HG03108 (cell line): ENCODE data around the gene GLRB.
"Not testable (repeated sequence)": the region's sequence is repeated elsewhere in the genome, so short reads cannot be mapped to it uniquely, and the experiment has no call there.

Experiments
- ATAC-seq: cut with Tn5 transposase; IDR thresholded peaks from one replicate; pipeline ENCODE4 v1.9.1; 2021; ENCODE audit warnings: moderate library complexity; ENCODE audit not compliant: unreplicated experiment

The GLRB gene

GRCh38 chr4:157075811-157076577, at the start of gene GLRB:
Gene GLRB, plus strand, starts transcription at chr4:157076150. Its CDS starts 1,875 bp downstream, at chr4:157078025.
- no peak for ATAC-seq

- no peak for ATAC-seq
Measured at GRCh38 chr4:157035471-157035870, 40.5 kb upstream of the GLRB start.

DNA sequence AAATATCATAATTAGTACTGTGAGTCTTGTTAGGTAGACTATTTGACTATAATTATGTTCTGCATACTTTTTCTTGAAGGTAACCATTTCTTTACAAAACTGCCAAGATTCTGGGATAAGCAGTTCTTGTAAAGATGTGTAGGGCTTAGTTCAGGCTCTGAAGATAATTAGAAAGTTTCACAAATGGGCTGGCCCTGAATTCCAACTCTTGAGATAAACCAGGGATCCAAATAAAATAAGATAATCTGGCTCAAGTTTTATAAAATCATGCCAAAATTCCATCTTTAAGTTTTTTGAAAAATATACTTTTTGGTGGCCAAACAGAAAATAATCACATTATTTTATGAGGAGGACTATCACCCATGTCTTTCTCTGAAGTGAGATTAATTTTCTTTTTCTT, 35.5 kb upstream of the GLRB start:
- ATAC-seq = no peak

GRCh38 chr4:157043131-157043530, 32.8 kb upstream of the GLRB start:
- no peak for ATAC-seq

- ATAC-seq = no peak
Measured at GRCh38 chr4:157045507-157046127, 30.3 kb upstream of the GLRB start.

DNA sequence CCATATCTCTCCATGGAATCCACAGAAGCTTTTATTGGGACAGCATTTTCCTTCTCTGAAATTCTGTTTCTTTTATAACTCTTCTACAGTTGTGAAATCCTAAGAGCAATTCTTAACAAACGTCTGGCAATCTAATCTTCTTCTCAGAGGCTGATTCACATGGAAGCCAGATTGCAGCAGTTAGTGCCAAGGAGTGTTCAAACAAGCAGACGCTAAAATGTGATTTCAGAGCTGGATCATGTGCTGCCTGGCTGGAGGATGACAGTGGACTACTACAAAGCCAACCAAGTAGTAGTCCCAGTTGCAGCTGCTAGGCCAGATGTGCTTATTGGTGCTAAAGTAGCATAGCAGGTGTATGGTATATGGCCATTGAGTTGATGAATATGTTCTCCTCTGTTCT, 27.7 kb upstream of the GLRB start:
- ATAC-seq = no peak

- ATAC-seq = no peak
Measured at GRCh38 chr4:157050561-157050960, 25.4 kb upstream of the GLRB start.

- ATAC-seq = no peak
Measured at GRCh38 chr4:157052429-157053040, 23.4 kb upstream of the GLRB start.

- no peak for ATAC-seq
Measured at GRCh38 chr4:157057218-157057617, 18.7 kb upstream of the GLRB start.

GRCh38 chr4:157058899-157059298, 17.1 kb upstream of the GLRB start:
- not testable (repeated sequence) for ATAC-seq

DNA sequence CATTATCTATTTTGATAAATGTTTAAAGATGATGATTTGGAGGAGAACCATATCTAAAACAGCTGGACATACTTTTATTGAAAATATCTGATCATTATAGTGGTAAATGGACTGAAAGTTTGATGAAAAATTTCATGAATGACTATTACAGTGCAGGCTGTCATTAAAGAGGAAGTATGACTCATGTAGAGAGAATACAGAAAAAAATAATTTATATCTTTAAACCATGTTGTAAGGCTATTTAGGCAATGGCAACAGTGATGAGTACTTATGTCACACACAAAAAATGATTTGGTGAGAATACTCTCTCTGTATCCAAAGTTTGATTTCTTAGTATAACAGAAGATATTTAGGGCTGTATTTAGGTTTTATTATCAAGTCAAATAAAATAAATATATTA, 3.9 kb upstream of the GLRB start:
- no peak for ATAC-seq

DNA sequence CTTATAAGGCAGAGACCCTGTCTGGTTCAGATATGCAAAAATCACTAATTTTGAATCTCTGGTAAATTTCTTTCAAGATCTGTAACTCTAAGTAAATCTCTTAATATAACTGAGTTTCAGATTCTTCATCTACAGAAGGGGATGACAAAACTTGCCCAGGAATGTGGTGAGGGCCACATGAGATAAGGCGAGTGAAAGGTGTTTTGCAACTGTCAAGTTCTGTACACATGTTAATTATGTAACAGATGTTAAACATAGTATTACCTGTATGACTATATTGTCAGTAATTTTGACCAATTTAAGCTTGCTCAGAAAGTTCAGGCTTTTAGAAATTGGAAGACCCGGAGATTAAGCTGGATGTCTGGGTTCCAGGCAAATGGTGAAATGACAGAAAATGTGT, 549 bp upstream of the GLRB start:
- no peak for ATAC-seq

DNA sequence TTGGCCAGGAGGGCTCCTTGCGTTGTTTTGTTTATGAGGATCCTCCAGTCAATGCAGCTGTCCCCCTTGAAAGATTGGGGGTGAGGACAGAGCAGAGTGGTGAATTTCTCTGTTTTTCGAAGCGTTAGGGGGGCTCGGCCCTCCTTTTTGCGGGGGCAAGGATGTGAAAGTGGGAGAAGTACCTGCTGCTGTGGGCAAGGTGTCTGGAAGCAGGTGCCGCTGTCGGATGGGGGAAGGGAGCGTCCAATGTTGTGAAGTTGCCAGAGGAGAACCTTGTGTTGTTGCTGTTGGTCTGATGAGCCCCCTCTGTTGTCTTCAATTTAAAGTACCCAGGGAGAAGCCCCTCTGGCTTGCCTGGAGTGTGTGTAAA, 613 bp downstream of the GLRB start:
- no peak for ATAC-seq

- ATAC-seq = no peak
Measured at GRCh38 chr4:157079441-157079840, 3.5 kb downstream of the GLRB start.

DNA sequence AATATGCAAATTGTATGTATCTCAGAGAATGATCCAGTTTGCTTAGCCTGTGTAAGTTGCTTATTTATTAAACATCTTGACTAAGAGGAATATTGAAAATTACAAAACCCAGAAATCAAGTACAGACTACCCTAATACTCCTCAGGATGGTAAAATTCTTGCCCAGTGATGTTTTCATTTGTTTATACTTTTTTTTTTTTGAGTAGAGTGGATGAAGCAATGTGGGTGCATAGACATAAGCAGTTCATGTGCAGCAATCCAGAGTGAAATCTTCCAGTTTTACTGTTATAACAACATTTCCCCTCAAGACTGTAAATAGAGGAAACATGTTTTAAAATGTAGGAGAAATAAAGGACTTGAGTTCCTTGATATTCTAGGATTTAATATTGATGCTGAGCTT, 4.7 kb downstream of the GLRB start:
- no peak for ATAC-seq

GRCh38 chr4:157095716-157096115, 19.8 kb downstream of the GLRB start:
- no peak for ATAC-seq

- ATAC-seq = no peak
Measured at GRCh38 chr4:157096439-157096838, 20.5 kb downstream of the GLRB start.

DNA sequence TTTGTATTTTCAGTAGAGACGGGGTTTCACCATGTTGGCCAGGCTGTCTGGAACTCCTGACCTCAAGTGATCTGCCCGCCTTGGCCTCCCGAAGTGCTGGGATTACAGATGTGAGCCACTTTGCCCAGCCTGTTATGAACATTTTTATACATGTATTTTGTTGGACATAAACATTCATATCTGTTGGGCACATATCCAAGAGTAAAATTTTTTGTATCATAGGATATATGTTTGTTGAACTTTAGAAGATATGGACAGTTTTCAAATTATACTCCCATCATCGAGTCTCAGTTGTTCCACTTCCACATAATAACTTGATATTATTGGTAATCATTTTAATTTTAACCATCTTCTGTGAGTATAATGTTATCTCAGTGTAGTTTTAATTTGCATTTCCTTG, 23.6 kb downstream of the GLRB start:
- no peak for ATAC-seq

GRCh38 chr4:157104541-157104940, 28.6 kb downstream of the GLRB start:
- no peak for ATAC-seq

GRCh38 chr4:157114671-157115070, 38.7 kb downstream of the GLRB start:
- no peak for ATAC-seq

DNA sequence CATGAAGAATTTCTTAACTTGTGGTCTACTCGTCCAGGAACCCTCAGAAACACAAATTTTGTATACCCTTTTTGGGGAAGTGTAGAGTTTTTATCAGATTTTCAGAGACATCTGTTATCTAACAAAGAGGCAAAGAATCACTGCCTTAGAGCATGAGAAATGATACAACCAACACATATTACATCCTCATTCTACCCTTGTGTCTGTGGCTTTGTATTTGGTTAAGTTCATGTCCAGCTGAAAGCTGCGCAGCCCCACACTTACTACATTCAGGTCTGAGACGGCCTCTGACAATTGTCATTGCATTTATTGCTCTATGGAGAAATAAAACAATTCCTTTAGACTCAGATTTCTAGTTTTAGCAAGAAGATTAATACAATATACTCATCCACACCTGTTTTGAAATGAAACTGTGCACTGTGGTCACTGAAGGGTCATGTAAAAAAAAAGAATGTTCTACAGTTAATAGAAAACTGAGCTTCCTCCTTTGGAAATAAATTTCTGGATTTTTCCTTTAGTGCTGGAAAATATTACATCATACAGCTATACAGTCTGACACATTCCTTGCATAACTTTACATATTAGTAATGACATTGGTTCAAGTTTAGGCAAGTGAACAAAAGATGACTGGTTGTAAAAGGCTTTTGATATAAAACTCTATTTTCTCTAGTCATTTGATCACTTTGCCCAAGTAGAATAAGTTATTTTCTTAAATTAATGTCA, 39.8 kb downstream of the GLRB start:
- ATAC-seq = no peak

DNA sequence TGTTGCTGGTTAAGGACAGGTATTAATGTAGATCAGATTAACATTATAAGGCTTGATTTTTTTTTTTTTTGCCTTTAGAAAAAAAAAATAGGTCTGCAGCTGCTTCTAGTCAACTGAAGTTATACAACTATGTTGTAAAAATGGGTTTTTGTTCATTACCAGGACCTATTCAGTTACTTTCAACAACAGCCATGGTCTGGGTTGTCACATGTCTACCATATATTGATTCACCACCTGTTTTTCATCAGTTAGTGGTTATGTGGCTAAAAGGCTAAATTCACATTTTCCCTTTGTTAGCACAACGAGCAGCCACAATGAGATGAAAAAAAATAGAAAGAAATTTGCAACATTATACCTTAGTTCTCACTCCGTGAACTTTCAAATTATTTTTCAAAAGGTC, 45.5 kb downstream of the GLRB start:
- ATAC-seq = no peak
